Testis (tissue), 3 donors: ENCODE measurements around the gene SPDEF. TPM values are rescaled to one million over a fixed set of nuclear protein-coding genes. Genes with fewer than 3 reads are reported as not detected.

Source experiments
- DNase-seq: peaks from one replicate; pipeline ENCODE4 v3.0.0-alpha.2; 2019
- H3K27ac ChIP-seq, 2 donors: fragments of 200-600 bp; sonication (generic); one replicate each; pipeline ENCODE4 v1.5.1; 2019
- H3K27me3 ChIP-seq: fragments of 200-600 bp; sonication (generic); one replicate; pipeline ENCODE4 v1.5.1; 2019
- H3K36me3 ChIP-seq: fragments of 200-600 bp; sonication (generic); one replicate; pipeline ENCODE4 v1.5.1; 2017; ENCODE audit warnings: low read depth; ENCODE audit errors: missing control alignments
- H3K4me1 ChIP-seq: fragments of 200-600 bp; sonication (generic); one replicate; pipeline ENCODE4 v1.5.1; 2019
- H3K4me3 ChIP-seq, 2 donors: fragments of 200-600 bp; sonication (generic); one replicate each; pipeline ENCODE4 v1.5.1; 2017 to 2019
- H3K9me3 ChIP-seq: fragments of 200-600 bp; sonication (generic); one replicate; pipeline ENCODE4 v1.5.1; 2017
- CTCF ChIP-seq, 3 experiments: fragments of 450-650 bp in 2 of 3; fragments of 200-600 bp in 1 of 3; sonication (generic) in 1 of 3; IDR thresholded peaks; one replicate each; pipeline ENCODE4 v1.5.1; 2016 to 2019; ENCODE audit warnings: antibody characterized with exemption in 3 of 3, mild to moderate bottlenecking in 2 of 3, moderate library complexity in 1 of 3
- POLR2A ChIP-seq: fragments of 450-650 bp; IDR thresholded peaks from one replicate; pipeline ENCODE4 v1.6.1; 2017; ENCODE audit warnings: antibody characterized with exemption, mild to moderate bottlenecking, moderate library complexity
- WGBS, 2 donors: methylation state at CpG; one replicate each; pipeline ENCODE4 v1.1.5; 2018; 5-methylcytosine and 5-hydroxymethylcytosine counted together
- intact Hi-C: fragments of 100-400 bp; cut with DNase I; formaldehyde crosslinking; loops from one replicate; pipeline ENCODE4 v1.15.1; 2023; ENCODE audit warnings: low total_unique reads
- polyA plus RNA-seq: library from polyadenylated mRNA; stranded (reverse); fragments of 350-450 nt; fragmentation: Illumina TruSeq; extraction: RNeasy Lipid Tissue Mini Kit (QIAGEN cat#74804); gene quantifications from one replicate; pipeline ENCODE4 v1.2.3, GENCODE V29; 2014; ENCODE audit warnings: low read depth, low replicate concordance; ENCODE audit not compliant: insufficient read depth
- total RNA-seq, 2 donors: library from RNA; depleted of rRNA; stranded (reverse); fragments of >200 nt; gene quantifications; one replicate each; pipeline ENCODE4 v1.2.3, GENCODE V29; 2016

The SPDEF gene
- total and polyA plus RNA-seq, 3 donors from 2014 or later: 0.33 to 0.62 (median 0.47) TPM

- Histone ChIP-seq H3K9me3 (no peaks in the 10 kb centered on the region), H3K4me3 (no peak overlapping the region), H3K36me3 (no peaks in the 10 kb centered on the region), H3K27me3 (no peaks in the 10 kb centered on the region), H3K27ac (no peak overlapping the region), H3K4me1 (peaks cover 6% of the 10 kb centered on the region)
- TF ChIP-seq POLR2A (no peak), CTCF (IDR thresholded peaks at IDR 0.05) (no peak)
- WGBS, 2 donors: 85 to 96% methylated on average over 22 to 28 of the region's 28 CpGs
- intact Hi-C loops: no loop called here
- no peak for DNase-seq
Measured at GRCh38 chr6:34521463-34522285, 34.5 kb downstream of the SPDEF start.

GRCh38 chr6:34520645-34521462, 35.3 kb downstream of the SPDEF start:
- H3K9me3 ChIP-seq: no peaks in the 10 kb centered on the region
- TF ChIP-seq POLR2A (no peak), CTCF (IDR thresholded peaks at IDR 0.05) (no peak)
- no peak for DNase-seq
- H3K36me3 ChIP-seq: no peaks in the 10 kb centered on the region
- H3K4me3 ChIP-seq: no peak overlapping the region
- no peaks in the 10 kb centered on the region for H3K4me1 ChIP-seq
- intact Hi-C loops: no loop called here
- 91 to 92% methylated on average over 21 to 24 of the region's 24 CpGs for WGBS, 2 donors
- no peak overlapping the region for H3K27ac ChIP-seq
- H3K27me3 ChIP-seq: no peaks in the 10 kb centered on the region

- H3K27me3 ChIP-seq: no peaks in the 10 kb centered on the region
- H3K36me3 ChIP-seq: no peaks in the 10 kb centered on the region
- no peaks in the 10 kb centered on the region for H3K9me3 ChIP-seq
- WGBS, 2 donors: 95% methylated on average over 7 to 8 of the region's 8 CpGs
- DNase-seq: no peak
- H3K4me3 ChIP-seq: no peak overlapping the region
- TF ChIP-seq CTCF (IDR thresholded peaks at IDR 0.05): no peak
- no peak for TF ChIP-seq POLR2A
- H3K4me1 ChIP-seq: peaks cover 2% of the 10 kb centered on the region
- intact Hi-C loops: no loop called here
- no peak overlapping the region for H3K27ac ChIP-seq
Measured at GRCh38 chr6:34519971-34520644, 36.0 kb downstream of the SPDEF start.

GRCh38 chr6:34518669-34519365, 37.3 kb downstream of the SPDEF start:
- no peaks in the 10 kb centered on the region for H3K36me3 ChIP-seq
- peaks cover 7% of the 10 kb centered on the region for H3K4me1 ChIP-seq
- no peaks in the 10 kb centered on the region for H3K27me3 ChIP-seq
- H3K9me3 ChIP-seq: no peaks in the 10 kb centered on the region
- 89 to 92% methylated on average over 3 to 4 of the region's 4 CpGs for WGBS, 2 donors
- intact Hi-C loops: no loop called here
- H3K4me3 ChIP-seq: no peak overlapping the region
- TF ChIP-seq CTCF (IDR thresholded peaks at IDR 0.05) (no peak), POLR2A (no peak)
- DNase-seq: no peak
- no peak overlapping the region for H3K27ac ChIP-seq
